Stimulated activated memory B cell treated with anti-CD40 and anti-IgM and Interleukin-4, amounts not matched to agents 10 μg/mL and 1 μg/mL and 100 μg/mL, for 72 hours (primary cell): ENCODE measurements around the gene COBL.

Experiments
- ATAC-seq: fragments of 150-1000 bp; cut with Tn5 transposase; 2 replicates; pipeline ENCODE4 v1.10.0; 2021
- H3K27ac Mint-ChIP-seq: one replicate; pipeline ENCODE4 v1.8.0; 2022; ENCODE audit warnings: mild to moderate bottlenecking, mixed read lengths
- H3K27me3 Mint-ChIP-seq: one replicate; pipeline ENCODE4 v1.8.0; 2022; ENCODE audit warnings: mixed read lengths
- H3K36me3 Mint-ChIP-seq: one replicate; pipeline ENCODE4 v1.8.0; 2022; ENCODE audit warnings: mixed read lengths
- H3K4me1 Mint-ChIP-seq: one replicate; pipeline ENCODE4 v1.8.0; 2022; ENCODE audit warnings: mixed read lengths
- H3K4me3 Mint-ChIP-seq: one replicate; pipeline ENCODE4 v1.8.0; 2022; ENCODE audit warnings: mild to moderate bottlenecking, moderate library complexity, mixed read lengths
- H3K9me3 Mint-ChIP-seq: one replicate; pipeline ENCODE4 v1.8.0; 2022; ENCODE audit warnings: mixed read lengths

Gene COBL

DNA sequence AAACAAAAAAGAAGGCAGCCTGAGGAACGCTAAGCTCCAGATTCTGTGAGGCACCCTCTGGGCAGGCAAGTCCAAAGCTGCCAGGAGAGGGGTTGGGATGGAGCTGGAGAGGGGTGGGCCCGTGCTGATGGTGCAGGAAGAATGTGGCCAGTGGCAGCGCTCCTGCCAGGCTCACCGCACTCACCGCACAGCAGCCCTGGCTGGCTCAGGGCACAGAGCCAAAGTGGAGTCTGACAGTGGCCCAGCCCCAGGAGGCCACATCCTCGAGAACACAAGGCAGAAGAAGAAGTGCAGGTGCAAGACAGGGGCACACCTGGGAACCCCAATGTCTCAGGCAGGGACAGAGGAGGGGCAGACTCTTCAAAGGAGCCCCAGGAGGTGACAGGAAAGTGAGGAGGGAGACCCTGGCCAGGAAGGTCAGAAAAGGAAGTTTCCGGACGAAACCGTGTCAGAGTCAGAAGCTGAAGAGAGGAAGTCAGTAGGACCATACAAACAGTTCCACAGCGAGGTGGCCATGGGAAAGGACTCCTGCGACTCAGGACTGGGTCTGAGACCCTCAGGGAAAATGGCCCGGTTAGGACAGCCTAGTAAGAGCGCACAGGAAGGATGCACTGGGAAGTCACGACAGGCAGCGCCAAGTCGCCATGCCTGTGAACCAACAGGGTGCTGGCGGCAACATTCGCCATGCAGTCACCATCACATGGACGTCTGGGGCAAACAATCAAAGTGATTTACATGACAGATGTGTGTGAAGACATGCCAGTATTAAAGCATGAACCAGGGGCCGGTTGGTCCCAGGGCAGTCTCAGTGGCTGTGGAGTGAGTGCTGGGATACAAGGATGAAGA lies 54.4 kb downstream of the COBL start:
- Mint-ChIP-seq H3K27ac (no peak overlapping the region), H3K36me3 (no peaks in the 10 kb centered on the region), H3K27me3 (no peaks in the 10 kb centered on the region), H3K4me3 (no peak overlapping the region), H3K9me3 (no peaks in the 10 kb centered on the region), H3K4me1 (no peaks in the 10 kb centered on the region)
- ATAC-seq: no peak

DNA sequence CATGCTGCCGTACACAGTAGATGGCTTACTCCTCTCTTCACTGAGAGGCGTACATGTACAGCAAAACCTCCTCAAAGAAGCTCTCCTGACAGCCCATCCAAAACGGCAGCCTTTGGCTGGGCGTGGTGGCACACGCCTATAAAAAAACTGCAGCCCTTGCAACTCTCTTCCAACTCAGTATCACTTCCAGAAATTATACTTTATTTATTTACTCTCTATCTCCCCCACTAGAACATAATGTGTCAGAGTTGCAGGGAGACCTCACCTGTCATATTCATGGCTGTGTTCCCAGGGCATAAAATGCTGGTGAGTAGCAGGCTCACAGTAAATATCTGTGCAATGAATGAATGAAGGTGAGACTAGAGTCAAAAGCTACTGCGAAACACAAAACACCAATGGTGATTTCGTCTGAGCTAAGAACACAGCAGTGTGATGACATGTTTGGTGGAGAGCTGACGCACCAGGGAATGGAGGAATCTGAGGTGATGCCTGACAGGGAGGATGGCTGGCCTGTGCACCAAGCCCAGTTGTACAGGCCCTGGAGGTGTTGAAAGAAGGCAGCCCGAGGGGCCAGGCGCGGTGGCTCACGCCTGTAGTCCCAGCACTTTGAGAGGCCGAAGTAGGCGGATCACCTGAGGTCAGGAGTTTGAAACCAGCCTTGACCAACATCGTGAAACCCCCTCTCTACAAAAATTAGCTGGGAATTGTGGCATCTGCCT lies 55.3 kb downstream of the COBL start:
- Mint-ChIP-seq H3K4me3 (no peak overlapping the region), H3K27ac (no peak overlapping the region), H3K36me3 (no peaks in the 10 kb centered on the region), H3K27me3 (no peaks in the 10 kb centered on the region), H3K9me3 (no peaks in the 10 kb centered on the region), H3K4me1 (no peaks in the 10 kb centered on the region)
- ATAC-seq: no peak

DNA sequence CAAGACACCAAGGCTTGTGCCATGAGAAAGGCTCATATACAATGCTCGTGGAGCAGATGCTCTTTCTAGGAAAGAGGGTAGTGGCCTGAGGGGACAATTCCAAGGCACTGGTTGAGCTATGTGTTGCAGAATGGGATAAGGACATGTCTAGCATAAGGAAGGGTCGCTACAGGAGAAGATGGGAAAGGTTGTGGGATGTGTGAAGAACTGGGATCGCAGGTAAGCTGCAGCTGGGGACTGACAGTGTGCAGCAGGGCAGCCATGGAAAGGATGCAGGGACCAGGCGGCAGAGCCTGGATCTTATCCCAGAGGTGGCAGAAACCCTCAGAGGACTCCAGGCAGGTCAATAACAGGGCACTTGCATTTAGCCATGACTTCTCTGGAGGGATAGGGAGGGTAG lies 56.1 kb downstream of the COBL start:
- H3K4me3 Mint-ChIP-seq: no peak overlapping the region
- no peak for ATAC-seq
- H3K27me3 Mint-ChIP-seq: no peaks in the 10 kb centered on the region
- H3K36me3 Mint-ChIP-seq: no peaks in the 10 kb centered on the region
- H3K9me3 Mint-ChIP-seq: no peaks in the 10 kb centered on the region
- H3K4me1 Mint-ChIP-seq: no peaks in the 10 kb centered on the region
- no peak overlapping the region for H3K27ac Mint-ChIP-seq

DNA sequence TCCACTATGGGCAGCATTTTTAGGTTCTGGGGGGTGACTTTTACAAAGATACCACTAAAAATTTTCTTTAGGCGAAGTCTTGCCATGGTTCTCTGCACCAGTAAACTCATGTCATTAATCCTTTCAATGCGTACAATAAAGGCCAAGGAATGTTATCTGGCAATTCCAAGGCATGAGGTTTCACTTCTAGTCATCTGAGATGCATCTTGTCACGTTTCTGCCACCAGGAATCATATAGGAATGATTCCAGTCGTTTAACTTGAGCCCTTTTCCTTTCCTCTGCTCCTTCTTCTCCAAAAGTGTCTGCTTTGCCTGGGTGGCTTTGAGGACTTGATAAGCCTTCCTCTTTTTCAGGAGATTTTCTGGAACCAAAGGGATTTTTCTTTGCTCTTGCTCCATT lies 56.8 kb downstream of the COBL start:
- Mint-ChIP-seq H3K4me3 (no peak overlapping the region), H3K36me3 (no peaks in the 10 kb centered on the region), H3K9me3 (no peaks in the 10 kb centered on the region), H3K4me1 (no peaks in the 10 kb centered on the region), H3K27me3 (no peaks in the 10 kb centered on the region), H3K27ac (no peak overlapping the region)
- no peak for ATAC-seq

DNA sequence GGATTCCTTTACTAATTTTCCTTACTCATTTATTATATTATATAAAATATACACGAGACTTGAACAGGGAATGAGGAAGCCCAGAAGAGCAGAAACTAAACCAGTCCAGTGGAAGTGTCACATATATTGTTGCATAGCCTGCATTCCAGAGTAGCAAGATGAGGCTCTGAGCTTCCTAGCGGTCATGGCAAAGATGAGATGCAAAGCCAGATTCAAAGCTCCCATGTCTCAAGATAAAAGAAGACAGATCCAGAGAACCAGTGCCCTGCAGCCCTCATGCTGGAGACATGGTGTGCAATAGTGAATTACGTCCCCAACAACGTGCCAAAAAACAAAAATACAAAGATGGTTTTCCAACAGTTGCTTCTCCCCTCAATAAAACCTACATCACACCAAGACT lies 59.7 kb downstream of the COBL start:
- H3K27me3 Mint-ChIP-seq: no peaks in the 10 kb centered on the region
- no peaks in the 10 kb centered on the region for H3K36me3 Mint-ChIP-seq
- ATAC-seq: no peak
- no peaks in the 10 kb centered on the region for H3K9me3 Mint-ChIP-seq
- H3K27ac Mint-ChIP-seq: no peak overlapping the region
- no peaks in the 10 kb centered on the region for H3K4me1 Mint-ChIP-seq
- no peak overlapping the region for H3K4me3 Mint-ChIP-seq

DNA sequence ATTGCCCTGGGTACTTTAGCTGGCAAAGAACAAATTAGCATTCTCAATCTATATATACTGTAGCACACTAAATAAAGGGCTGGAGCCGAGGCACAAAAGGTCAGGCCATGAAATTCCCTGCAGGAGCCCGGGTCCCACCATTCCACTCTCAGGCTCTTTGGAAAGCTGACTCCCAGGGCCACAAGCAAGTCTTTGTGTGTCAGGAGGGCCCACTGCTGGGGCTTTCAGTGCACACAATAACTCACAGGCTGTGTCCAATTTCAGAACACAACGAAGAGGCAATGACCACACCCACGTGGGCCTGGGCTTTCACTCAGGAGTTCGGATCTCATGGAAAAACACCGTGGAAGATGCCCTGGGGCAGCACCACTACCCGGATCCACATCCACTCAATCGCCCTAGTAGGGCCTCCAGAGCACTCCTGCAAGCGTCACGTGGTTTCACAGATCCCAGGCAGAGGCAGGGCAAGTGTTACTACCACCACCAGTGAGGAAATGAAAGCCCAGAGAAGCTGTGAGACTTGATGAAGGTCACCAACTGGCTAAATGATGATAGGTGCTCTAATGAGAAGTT lies 60.3 kb downstream of the COBL start:
- Mint-ChIP-seq H3K27ac (no peak overlapping the region), H3K36me3 (no peaks in the 10 kb centered on the region), H3K4me3 (no peak overlapping the region), H3K4me1 (no peaks in the 10 kb centered on the region), H3K9me3 (no peaks in the 10 kb centered on the region), H3K27me3 (no peaks in the 10 kb centered on the region)
- ATAC-seq: no peak

DNA sequence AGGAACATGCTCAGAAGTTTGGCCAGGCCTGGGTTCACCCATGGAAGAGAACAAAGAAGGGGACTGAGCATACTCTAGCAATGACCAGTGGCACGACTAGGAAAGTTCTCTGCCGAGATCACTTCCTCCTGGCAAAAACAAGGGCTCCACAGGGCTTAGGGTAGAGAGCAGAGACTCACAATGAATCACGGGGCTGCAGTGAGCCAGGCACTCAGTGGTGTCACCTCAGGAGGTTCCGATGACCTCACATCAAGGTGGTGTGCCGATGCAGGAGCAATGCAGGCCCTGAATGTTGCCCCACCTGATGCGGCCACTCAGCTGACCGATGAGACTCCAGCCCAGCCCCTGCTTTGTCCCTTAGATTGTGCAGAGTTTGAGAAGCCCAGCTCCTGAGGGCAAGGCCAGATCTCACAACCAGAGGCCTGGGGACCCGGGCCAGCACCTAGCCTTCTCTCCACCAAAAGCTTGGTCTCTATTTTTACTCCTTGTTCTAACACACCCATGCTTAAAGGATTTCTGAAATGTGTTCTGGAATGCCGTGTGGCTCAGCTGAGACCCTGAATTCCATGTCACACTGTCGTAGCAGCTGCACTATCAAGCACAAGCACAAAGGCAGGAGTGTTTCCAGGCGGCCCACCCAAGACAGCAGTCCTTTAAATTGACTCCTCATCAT lies 60.9 kb downstream of the COBL start:
- ATAC-seq: peak; percentile 36
- no peaks in the 10 kb centered on the region for H3K4me1 Mint-ChIP-seq
- H3K36me3 Mint-ChIP-seq: no peaks in the 10 kb centered on the region
- H3K27ac Mint-ChIP-seq: no peak overlapping the region
- H3K27me3 Mint-ChIP-seq: no peaks in the 10 kb centered on the region
- no peak overlapping the region for H3K4me3 Mint-ChIP-seq
- H3K9me3 Mint-ChIP-seq: no peaks in the 10 kb centered on the region

DNA sequence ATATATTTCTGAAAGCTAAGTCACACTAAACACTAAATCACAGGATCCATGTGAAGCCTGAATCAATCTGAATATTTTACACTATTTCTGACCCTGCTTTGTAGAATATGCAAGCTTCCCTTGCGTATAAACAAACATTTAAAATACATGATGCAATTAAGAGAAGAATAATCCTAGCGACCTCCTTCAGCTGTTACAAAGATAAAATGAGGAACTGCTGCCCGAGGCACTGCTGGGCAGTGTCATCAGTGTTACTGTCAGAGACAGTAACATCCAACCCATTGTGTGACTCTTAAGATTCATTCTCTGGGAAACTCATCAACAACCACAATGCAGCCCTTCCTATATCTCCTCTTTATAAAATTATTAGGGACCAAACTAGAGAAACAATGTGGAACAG lies 61.6 kb downstream of the COBL start:
- Mint-ChIP-seq H3K27me3 (no peaks in the 10 kb centered on the region), H3K36me3 (no peaks in the 10 kb centered on the region), H3K9me3 (no peaks in the 10 kb centered on the region), H3K4me3 (no peak overlapping the region), H3K27ac (no peak overlapping the region), H3K4me1 (no peaks in the 10 kb centered on the region)
- no peak for ATAC-seq

DNA sequence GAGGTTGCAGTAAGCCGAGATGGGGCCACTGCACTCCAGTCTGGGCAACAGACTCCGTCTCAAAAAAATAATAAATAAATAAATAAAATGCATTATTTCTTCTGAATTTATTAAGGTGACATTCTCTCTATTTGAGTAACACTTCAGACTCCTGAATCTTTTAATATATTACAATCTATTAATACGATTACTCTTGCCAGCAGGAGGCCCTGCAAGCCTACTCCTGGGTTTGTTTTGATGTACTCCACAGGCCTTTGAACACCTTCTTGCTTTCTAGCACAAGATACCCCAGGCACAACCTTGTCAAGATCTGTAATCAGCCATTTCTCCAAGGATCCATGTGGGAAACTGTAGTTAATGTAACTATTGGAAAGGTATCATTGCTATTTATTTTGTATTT lies 63.5 kb downstream of the COBL start:
- Mint-ChIP-seq H3K9me3 (no peaks in the 10 kb centered on the region), H3K27me3 (no peaks in the 10 kb centered on the region), H3K4me3 (no peak overlapping the region), H3K36me3 (no peaks in the 10 kb centered on the region), H3K4me1 (no peaks in the 10 kb centered on the region), H3K27ac (no peak overlapping the region)
- ATAC-seq: no peak

DNA sequence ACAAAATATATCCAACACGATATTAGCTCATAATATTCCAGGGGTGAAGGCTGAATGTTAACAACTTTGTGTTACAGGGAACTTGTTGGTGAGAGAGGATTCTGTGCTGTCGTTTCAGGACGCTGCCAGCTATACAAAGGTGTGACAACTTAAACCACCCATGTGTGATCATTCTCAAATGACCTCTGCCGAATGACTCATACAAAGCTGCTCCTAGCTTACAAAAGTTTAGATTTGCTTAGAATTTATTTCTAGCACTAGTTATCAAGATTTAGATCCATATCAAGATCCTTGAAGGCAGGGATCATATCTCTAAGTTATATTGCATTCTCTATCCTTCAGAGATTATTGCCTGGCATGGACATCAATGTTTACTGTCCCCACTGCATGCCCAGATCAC lies 65.3 kb downstream of the COBL start:
- H3K27ac Mint-ChIP-seq: no peak overlapping the region
- H3K27me3 Mint-ChIP-seq: no peaks in the 10 kb centered on the region
- no peaks in the 10 kb centered on the region for H3K4me1 Mint-ChIP-seq
- no peaks in the 10 kb centered on the region for H3K9me3 Mint-ChIP-seq
- H3K36me3 Mint-ChIP-seq: no peaks in the 10 kb centered on the region
- no peak overlapping the region for H3K4me3 Mint-ChIP-seq
- ATAC-seq: no peak

DNA sequence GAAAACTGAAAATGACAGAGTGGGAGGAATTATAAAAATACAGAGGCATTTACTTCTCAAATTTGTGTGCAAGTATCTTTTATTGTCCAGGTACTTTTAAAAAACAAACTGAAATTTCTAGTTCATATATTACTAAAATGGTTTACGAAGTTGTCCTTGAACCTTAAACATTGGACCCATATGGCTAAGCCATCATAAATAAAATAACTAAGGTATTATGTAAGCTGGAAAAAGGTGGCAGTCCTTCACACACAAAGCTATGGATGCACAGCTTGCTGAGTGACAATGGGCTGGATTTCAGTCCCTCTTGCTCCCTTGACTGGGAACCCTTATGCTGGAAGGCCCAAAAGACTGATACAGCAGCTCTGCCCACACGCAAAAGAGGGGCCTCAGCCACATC lies 66.1 kb downstream of the COBL start:
- Mint-ChIP-seq H3K9me3 (no peaks in the 10 kb centered on the region), H3K4me3 (no peak overlapping the region), H3K27me3 (no peaks in the 10 kb centered on the region), H3K36me3 (no peaks in the 10 kb centered on the region), H3K27ac (no peak overlapping the region), H3K4me1 (no peaks in the 10 kb centered on the region)
- no peak for ATAC-seq

DNA sequence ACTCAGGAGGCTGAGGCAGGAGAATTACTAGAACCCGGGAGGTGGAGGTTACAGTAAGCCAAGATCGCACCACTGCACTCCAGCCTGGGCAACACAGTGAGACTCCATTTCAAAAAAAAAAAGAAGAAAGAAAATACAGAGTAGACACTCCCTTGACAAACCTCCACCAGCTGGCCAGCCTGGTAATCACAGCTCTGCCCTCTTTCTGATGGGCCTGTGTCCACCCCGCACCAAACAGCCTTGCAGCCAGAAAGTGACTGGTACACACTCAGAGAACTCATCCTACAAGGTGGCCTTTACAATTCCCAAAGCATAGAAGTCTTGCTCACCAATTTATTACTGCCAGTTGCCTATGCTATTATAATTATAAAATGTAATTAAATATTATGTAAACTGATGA lies 66.6 kb downstream of the COBL start:
- no peak for ATAC-seq
- no peaks in the 10 kb centered on the region for H3K4me1 Mint-ChIP-seq
- H3K27me3 Mint-ChIP-seq: no peaks in the 10 kb centered on the region
- H3K36me3 Mint-ChIP-seq: no peaks in the 10 kb centered on the region
- no peaks in the 10 kb centered on the region for H3K9me3 Mint-ChIP-seq
- H3K27ac Mint-ChIP-seq: no peak overlapping the region
- H3K4me3 Mint-ChIP-seq: no peak overlapping the region

DNA sequence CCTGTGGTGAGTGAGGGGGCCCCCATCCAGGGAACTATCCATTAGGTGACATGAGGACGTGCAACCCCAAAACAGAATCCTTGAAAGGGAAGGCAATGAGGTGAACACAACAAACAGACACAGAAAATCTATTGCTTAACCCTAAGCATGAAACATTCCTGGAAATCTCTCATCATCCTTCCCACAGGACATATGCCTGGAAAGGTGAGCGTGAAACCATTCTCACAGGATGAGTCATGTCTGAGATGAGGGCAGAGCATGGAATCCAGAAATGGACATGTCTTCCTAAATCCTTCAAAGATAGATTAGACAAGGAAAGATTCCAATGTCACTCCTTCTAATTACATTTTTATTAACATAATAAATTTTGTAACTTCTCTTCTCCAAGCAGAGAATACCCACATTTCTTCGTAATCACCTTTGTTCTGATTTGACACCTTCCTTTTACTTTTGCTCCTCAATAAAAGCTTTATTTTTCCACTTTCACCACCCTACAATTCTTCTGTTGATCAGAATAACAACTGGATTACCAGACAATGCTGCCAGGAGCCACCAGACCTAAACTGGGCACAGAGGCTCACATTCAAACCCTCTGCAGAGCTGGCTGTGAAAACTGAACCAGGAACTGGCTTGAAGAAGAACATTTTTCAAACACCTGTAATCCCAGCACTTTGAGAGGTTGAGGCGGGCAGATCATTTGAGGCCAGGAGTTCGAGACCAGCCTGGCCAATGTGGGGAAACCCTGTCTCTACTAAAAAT lies 67.2 kb downstream of the COBL start:
- Mint-ChIP-seq H3K27me3 (no peaks in the 10 kb centered on the region), H3K36me3 (no peaks in the 10 kb centered on the region), H3K9me3 (no peaks in the 10 kb centered on the region), H3K4me1 (no peaks in the 10 kb centered on the region), H3K4me3 (no peak overlapping the region), H3K27ac (no peak overlapping the region)
- no peak for ATAC-seq

DNA sequence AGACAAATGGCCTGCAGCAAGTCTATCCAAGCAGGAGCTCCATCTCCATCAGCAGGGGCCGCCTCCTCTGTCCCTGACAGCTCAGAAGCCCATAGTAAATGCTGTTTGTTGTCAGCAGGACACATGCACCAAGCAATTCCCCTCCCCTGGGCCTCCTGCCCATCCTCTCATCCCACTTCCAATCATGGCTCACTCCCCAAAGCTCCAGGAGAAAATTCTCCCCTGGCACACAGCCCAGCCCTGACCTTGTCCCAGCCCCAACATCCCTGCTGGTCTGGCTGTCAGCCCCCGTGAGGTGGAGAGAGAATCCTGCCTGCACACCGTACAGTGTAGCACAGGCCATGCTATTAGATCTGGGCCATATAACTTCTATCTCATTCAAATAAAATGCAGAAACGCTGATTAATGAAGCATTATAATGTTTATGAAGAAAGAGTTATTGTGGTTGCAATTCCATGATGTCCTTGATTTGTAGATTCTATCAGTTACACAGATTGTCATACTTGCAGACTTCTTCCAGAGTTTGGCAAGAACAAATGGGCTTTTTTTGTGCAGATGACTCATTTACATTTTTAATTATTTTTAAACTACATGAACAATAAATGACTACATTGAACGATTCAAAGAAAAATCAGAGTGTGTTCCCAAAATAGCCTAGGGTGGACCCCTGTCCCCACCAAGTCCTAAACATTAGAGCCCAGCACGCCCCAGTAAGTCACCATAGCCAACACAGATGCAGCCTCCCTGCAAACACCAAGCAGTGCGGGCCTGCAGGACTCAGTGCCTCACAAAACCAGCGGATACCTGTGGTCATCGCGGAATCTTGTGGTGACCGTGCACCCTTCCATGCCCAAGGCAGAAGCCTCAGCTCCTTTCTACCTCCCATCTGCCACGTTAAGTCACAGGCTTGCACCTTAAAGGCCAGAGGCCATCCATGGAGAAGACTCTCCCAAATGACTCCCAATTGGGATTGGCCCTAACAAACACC lies 70.1 kb downstream of the COBL start:
- Mint-ChIP-seq H3K4me3 (no peak overlapping the region), H3K27ac (no peak overlapping the region), H3K27me3 (no peaks in the 10 kb centered on the region), H3K36me3 (no peaks in the 10 kb centered on the region), H3K9me3 (no peaks in the 10 kb centered on the region), H3K4me1 (no peaks in the 10 kb centered on the region)
- ATAC-seq: peak; percentile 42
